Endothelial cell (in vitro differentiated cells): ENCODE data around the gene CCNF. TPM values are rescaled to one million over a fixed set of nuclear protein-coding genes. Genes with fewer than 3 reads are reported as not detected.

ENCODE experiments used
- DNase-seq: peaks from one replicate; pipeline ENCODE4 v3.0.0; 2021; ENCODE audit warnings: low spot score
- H3K27ac Mint-ChIP-seq: one replicate; pipeline ENCODE4 v1.8.0; 2021; ENCODE audit warnings: mixed read lengths, inconsistent platforms; ENCODE audit not compliant: unreplicated experiment
- H3K27me3 Mint-ChIP-seq: one replicate; pipeline ENCODE4 v1.8.0; 2021; ENCODE audit warnings: mild to moderate bottlenecking, moderate library complexity, mixed read lengths, inconsistent platforms; ENCODE audit not compliant: unreplicated experiment
- H3K36me3 Mint-ChIP-seq: one replicate; pipeline ENCODE4 v1.8.0; 2021; ENCODE audit warnings: mild to moderate bottlenecking, low read depth, mixed read lengths, inconsistent platforms; ENCODE audit not compliant: unreplicated experiment
- H3K4me1 Mint-ChIP-seq: one replicate; pipeline ENCODE4 v1.8.0; 2021; ENCODE audit warnings: mild to moderate bottlenecking, mixed read lengths, inconsistent platforms; ENCODE audit not compliant: unreplicated experiment
- H3K4me3 Mint-ChIP-seq: one replicate; pipeline ENCODE4 v1.8.0; 2021; ENCODE audit warnings: mild to moderate bottlenecking, mixed read lengths, inconsistent platforms; ENCODE audit not compliant: unreplicated experiment
- H3K9me3 Mint-ChIP-seq: one replicate; pipeline ENCODE4 v1.8.0; 2021; ENCODE audit warnings: mixed read lengths, inconsistent platforms; ENCODE audit not compliant: unreplicated experiment
- CTCF ChIP-seq: fragments of 200-600 bp; sonication (generic); IDR thresholded peaks from one replicate; pipeline ENCODE4 v1.5.0; 2021; ENCODE audit warnings: antibody characterized with exemption; ENCODE audit not compliant: unreplicated experiment
- total RNA-seq: library from RNA; stranded (reverse); fragmentation: NEBNext Ultra II Directional; extraction: Animal tissue kit (Norgen Biotek cat#: 25700); gene quantifications from one replicate; pipeline ENCODE4 v1.2.1, GENCODE V29; 2021; ENCODE audit not compliant: unreplicated experiment

Gene CCNF
- total RNA-seq, 1 donor from 2014 or later: 30.2 TPM

GRCh38 chr16:2497695-2498484 is 68.6 kb downstream of the CCNF start:
- peaks cover 7% of the 10 kb centered on the region for H3K27me3 Mint-ChIP-seq
- DNase-seq: no peak
- H3K4me1 Mint-ChIP-seq: no peaks in the 10 kb centered on the region
- H3K36me3 Mint-ChIP-seq: peaks cover 7% of the 10 kb centered on the region
- no peak overlapping the region for H3K27ac Mint-ChIP-seq
- TF ChIP-seq CTCF: no peak
- H3K4me3 Mint-ChIP-seq: peak overlapping the region; percentile 1
- H3K9me3 Mint-ChIP-seq: no peaks in the 10 kb centered on the region

DNA sequence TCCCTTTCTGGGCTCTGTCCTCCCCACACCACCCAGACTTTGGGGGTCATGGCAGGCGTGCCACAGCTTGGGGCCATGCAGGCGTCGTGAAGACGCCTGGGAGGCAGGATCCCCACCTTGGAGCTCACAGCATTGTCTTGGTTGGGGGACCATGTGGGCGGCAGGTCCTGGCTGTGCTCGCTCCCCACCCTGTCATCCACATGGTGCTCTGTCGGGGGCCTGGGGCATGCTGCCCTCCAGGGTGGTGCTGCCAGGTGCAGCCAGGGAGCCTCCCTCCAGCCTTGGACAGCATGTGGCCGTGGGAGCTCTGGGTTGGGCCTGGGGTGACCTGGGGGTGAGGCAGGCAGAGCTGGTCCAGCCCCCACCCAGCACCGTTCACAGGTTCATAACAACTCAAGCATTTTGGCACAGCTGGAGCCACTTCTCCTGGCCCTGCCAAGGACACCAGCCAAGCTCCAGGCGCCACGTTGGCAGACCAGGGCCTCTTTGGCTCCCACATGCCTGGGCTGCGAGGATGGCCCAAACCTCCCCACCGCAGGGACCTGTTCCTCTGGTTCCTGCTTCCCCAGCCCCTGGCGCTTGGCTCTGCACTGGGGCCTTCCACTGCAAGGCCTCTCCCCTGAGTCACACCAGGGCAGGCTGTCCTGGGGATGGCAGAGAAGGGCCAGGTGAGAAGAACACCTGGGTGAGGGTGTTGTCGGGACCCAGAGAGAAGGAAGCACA is 69.4 kb downstream of the CCNF start:
- Mint-ChIP-seq H3K27ac (no peak overlapping the region), H3K27me3 (peaks cover 7% of the 10 kb centered on the region), H3K9me3 (no peaks in the 10 kb centered on the region), H3K4me3 (no peak overlapping the region), H3K4me1 (no peaks in the 10 kb centered on the region), H3K36me3 (peaks cover 7% of the 10 kb centered on the region)
- TF ChIP-seq CTCF: no peak
- DNase-seq: no peak

- H3K9me3 Mint-ChIP-seq: no peaks in the 10 kb centered on the region
- H3K27ac Mint-ChIP-seq: no peak overlapping the region
- peaks cover 7% of the 10 kb centered on the region for H3K27me3 Mint-ChIP-seq
- TF ChIP-seq CTCF: no peak
- H3K4me1 Mint-ChIP-seq: no peaks in the 10 kb centered on the region
- no peak overlapping the region for H3K4me3 Mint-ChIP-seq
- H3K36me3 Mint-ChIP-seq: peaks cover 7% of the 10 kb centered on the region
- DNase-seq: no peak
These were observed 70.2 kb downstream of the CCNF start for GRCh38 chr16:2499454-2499853.

DNA sequence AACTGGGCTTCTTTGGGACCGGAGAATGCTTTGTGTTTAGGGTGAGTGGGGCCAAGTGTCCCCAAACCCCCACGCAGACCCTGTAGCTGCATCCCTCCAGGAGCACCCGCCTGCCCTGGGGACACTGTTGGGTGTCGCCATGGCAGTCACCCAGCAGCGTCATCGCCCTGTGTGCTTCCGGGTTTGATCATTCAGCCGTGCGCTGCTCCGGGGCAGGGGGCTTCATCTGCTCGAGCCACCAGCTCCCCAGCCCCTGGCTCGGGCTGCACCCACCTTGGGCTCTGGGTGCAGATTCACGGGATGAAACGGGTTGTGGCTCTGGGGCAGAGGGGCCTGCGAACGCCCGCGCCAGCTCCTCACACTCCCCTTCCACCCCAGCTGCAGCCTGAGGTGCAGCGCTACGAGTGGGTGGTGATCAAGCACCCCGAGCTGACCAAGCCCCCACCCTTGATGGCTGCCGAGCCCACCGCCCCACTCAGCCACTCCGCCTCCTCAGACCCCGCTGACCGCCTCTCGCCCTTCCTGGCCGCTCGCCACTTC is 70.7 kb downstream of the CCNF start:
- H3K9me3 Mint-ChIP-seq: no peaks in the 10 kb centered on the region
- no peak for DNase-seq
- H3K4me1 Mint-ChIP-seq: no peaks in the 10 kb centered on the region
- peaks cover 7% of the 10 kb centered on the region for H3K27me3 Mint-ChIP-seq
- no peak overlapping the region for H3K4me3 Mint-ChIP-seq
- H3K36me3 Mint-ChIP-seq: peaks cover 7% of the 10 kb centered on the region
- no peak overlapping the region for H3K27ac Mint-ChIP-seq
- no peak for TF ChIP-seq CTCF
